Mucosa of stomach (tissue), 1 donor: ENCODE measurements around the gene KIRREL3.

ENCODE experiments used
- H3K27me3 ChIP-seq: one replicate; pipeline ENCODE4 v1.7.0; 2013; ENCODE audit warnings: mild to moderate bottlenecking, low read length; ENCODE audit not compliant: control insufficient read depth, insufficient read depth
- H3K36me3 ChIP-seq: one replicate; pipeline ENCODE4 v1.7.0; 2013; ENCODE audit warnings: low read length; ENCODE audit not compliant: control insufficient read depth, insufficient read depth
- H3K4me1 ChIP-seq: one replicate; pipeline ENCODE4 v1.7.0; 2013; ENCODE audit warnings: mild to moderate bottlenecking, low read length; ENCODE audit not compliant: control insufficient read depth, insufficient read depth
- H3K4me3 ChIP-seq: one replicate; pipeline ENCODE4 v1.7.0; 2013; ENCODE audit warnings: low read length
- H3K9ac ChIP-seq: one replicate; pipeline ENCODE4 v1.7.0; 2013; ENCODE audit warnings: mild to moderate bottlenecking, low read length, moderate library complexity
- H3K9me3 ChIP-seq: one replicate; pipeline ENCODE4 v1.7.0; 2013; ENCODE audit warnings: mild to moderate bottlenecking, low read length, moderate library complexity; ENCODE audit not compliant: control insufficient read depth
- donor health status: Pancreatic carcinoma.

The KIRREL3 gene

DNA sequence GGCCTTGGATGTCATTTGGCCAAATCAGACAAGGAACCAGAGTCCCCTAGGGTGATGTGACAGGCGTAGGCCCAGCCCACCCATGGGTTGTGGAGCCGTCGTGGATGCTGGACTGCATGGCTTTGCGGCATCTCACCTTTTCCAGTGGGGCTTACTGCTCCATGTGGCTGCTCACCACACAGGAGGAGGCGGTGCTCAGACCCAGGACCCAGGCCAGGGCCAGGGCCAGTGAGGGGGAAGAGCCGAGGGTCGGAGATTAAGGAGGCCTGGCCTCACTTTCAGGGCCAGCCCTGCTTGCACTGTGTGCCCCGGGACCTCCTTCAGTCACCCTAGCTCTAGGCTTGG lies 539.5 kb downstream of the KIRREL3 start:
- H3K27me3 ChIP-seq, result peaks cover 7% of the 10 kb centered on the region
- no peak overlapping the region for H3K4me3 ChIP-seq

DNA sequence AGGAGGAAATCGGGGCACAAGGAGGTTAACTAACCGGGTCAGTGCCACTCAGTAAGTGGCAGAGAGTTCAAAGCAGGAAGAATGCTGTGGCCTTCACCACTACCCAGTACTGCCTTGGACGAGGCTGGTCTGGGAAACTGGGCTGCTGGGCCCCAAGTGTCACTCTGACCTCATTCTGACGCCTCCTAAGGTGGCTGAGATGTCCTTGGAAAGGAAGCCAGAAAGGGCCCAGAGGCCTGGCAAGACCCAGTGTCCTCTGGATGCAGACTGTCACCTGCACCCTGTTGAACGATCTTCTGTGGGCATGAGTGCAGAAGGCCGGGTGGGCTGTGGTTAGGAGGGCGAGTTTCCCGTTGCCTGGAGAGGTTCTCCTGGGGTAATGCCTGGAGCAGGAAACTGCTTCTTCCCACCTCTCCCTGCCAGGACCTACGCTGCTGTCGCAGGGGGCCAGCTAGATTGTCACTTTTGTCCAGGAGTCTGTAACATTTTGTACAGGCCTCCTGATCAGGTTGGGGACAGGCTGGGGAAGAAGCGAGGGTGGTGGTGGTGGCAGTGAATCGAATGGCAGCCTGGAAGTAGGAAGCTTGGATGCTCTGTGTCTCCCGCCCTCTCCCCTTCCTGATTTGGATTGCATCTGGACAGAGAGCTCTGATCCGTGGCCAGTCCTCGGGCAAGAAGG lies 540.0 kb downstream of the KIRREL3 start:
- peaks cover 5% of the 10 kb centered on the region for H3K4me1 ChIP-seq
- H3K27me3 ChIP-seq, result peaks cover 4% of the 10 kb centered on the region
- no peak overlapping the region for H3K9ac ChIP-seq
- H3K36me3 ChIP-seq, result no peaks in the 10 kb centered on the region
- no peaks in the 10 kb centered on the region for H3K9me3 ChIP-seq
- no peak overlapping the region for H3K4me3 ChIP-seq

More for the DNA sequence above, 539.5 kb downstream of the KIRREL3 start:
- Histone ChIP-seq H3K9ac (no peak overlapping the region), H3K9me3 (no peaks in the 10 kb centered on the region), H3K36me3 (no peaks in the 10 kb centered on the region), H3K4me1 (peaks cover 9% of the 10 kb centered on the region)

DNA sequence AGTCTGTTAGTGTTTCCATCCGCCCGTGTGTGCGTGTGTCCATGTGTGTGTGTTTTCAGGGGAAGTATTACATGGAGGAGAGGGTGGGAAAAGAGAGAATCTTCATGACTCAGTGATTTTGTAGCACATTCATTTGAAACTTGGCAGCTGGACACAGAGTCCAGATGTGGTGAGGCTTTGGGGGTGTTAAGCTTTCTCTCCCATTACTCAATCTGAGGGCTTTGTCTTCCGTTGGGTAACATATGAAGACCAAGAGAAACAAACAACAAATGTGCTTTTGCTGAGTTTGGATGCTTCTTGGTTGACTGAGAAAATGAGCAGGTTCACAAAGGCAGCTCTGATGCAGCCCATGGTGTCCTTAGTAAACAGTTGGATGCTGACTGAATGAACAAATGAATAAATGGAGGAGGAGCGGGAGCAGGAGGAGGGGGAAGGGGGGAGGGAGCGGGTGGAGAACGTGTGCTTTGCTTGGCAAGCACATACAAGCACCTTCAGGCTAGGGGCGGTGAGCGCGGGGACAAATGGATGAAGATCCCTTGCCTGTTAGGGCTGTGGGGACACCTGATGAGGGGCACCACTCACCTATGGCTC lies 540.8 kb downstream of the KIRREL3 start:
- Histone ChIP-seq H3K9ac (no peak overlapping the region), H3K4me3 (no peak overlapping the region), H3K27me3 (no peaks in the 10 kb centered on the region), H3K9me3 (no peaks in the 10 kb centered on the region), H3K36me3 (no peaks in the 10 kb centered on the region), H3K4me1 (no peaks in the 10 kb centered on the region)

DNA sequence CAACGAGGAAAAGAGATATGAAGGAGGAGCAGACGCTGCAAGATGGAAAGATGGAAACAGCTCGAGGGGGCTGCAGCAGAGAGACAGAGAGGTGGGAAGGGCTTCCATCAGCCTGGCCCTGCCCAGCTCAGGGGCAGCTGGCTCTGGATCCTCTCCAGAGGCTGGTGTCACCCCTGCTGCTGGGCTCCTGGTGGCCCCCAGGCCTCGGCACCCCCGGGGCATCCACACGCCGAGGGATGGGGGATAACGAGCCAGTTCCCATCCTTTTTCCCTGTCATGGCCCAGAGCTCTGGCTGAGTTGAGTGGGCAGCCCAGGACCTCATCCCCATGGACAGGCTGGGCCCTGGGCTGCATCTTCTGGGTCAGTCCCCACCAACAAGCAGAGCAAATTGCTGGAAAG lies 542.8 kb downstream of the KIRREL3 start:
- H3K4me3 ChIP-seq, result no peak overlapping the region
- no peak overlapping the region for H3K9ac ChIP-seq
- H3K36me3 ChIP-seq, result no peaks in the 10 kb centered on the region
- H3K4me1 ChIP-seq, result no peaks in the 10 kb centered on the region
- H3K9me3 ChIP-seq, result no peaks in the 10 kb centered on the region
- H3K27me3 ChIP-seq, result peaks cover 9% of the 10 kb centered on the region

DNA sequence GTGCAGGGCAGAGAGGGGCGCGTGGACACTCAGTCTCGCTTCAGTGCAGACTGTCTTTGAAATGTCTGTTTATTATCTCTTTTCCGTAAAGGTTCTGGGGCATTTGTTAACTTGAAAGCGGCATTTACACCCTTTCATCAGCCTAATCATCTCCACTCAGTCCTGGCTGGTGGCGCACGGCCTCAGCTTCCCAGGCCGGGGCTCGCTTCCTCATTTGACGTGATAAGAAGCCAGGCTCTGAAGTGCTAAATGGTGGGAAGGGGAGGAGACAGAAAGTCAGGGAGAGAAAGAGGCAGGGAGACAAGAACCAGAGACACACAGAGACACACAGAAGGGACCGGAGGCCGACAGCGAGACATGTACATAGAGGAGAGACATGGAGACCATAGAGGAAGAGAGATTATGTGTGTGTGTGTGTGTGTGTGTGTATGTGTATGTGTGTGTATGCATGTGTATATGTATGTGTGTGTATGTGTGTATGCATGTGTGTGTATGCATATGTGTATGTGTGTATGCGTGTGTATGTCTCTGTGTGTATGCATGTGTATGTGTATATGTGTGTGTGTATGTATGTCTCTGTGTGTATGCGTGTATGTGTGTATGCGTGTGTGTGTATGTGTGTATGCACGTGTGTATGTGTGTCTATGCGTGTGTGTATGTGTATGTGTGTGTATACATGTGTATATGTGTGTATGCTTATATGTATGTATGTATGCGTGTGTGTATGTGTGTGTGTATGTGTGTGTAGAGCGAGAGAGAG lies 543.6 kb downstream of the KIRREL3 start:
- Histone ChIP-seq H3K4me3 (no peak overlapping the region), H3K9me3 (no peaks in the 10 kb centered on the region), H3K36me3 (no peaks in the 10 kb centered on the region), H3K4me1 (peaks cover 5% of the 10 kb centered on the region), H3K27me3 (peaks cover 17% of the 10 kb centered on the region), H3K9ac (no peak overlapping the region)

DNA sequence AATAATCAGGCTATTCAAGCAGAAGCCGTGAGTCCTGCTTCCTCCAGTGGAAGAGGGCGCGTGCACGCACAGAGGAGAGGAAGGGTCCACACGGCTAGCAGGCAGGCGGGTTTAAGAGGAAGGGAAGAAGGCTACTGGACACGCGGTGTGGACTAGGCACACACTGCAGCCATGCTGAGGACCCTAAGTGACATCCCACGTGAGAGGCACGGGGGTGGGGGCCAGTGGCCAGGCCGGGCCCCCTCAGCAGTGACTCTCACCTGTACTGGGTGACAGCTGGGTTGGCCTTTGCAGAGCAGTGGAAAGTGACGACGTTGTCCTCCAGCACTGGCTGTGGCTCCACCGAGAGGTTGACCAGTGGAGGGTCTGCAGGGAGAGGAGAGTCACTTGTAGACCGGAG lies 544.5 kb downstream of the KIRREL3 start:
- H3K4me3 ChIP-seq, result no peak overlapping the region
- H3K9ac ChIP-seq, result no peak overlapping the region
- no peaks in the 10 kb centered on the region for H3K9me3 ChIP-seq
- peaks cover 5% of the 10 kb centered on the region for H3K4me1 ChIP-seq
- peaks cover 17% of the 10 kb centered on the region for H3K27me3 ChIP-seq
- no peaks in the 10 kb centered on the region for H3K36me3 ChIP-seq

DNA sequence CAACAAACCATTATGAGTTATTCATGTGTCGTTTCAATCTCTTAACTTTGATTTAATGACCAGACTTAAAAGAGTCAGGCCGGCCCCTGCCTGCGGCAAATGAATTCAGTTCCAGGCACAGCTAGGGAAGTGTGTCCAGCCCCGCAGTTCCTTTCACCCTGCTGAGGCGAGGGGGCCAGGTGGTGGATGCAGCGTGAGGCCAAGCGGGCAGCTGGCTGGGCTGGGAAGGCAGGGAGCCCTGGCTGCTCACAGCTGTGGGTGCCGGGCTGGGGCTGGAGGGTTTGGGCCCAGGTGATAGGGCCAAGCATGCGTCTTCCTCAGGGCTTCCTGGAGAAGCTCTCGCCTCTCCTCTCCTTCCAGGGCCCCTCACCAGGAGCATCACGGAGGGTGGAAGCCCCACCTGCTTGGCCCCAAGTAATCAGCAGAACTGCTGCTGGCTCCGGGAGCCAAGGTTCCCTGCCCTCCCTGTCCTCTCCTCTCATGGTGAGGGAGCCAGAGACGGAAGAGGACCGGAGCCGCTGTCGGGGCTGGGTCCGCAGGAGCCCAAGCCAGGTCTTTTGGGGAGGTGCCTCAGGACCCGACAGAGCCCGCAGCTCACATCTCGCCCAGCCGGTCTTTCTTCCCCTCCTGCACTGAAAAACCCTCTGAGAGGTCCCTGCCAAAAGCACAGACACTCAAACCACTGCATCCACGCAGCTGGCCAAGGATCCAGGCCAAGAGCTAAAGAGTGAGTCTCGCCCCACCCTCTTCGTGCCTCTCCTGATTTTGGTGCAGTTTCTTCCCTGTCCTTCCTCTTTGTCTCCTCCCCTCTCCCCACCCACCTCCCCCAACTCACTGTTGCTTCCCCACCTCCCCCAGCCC lies 548.1 kb downstream of the KIRREL3 start:
- peaks cover 17% of the 10 kb centered on the region for H3K27me3 ChIP-seq
- peaks cover 5% of the 10 kb centered on the region for H3K4me1 ChIP-seq
- no peaks in the 10 kb centered on the region for H3K36me3 ChIP-seq
- H3K9ac ChIP-seq, result no peak overlapping the region
- no peak overlapping the region for H3K4me3 ChIP-seq
- no peaks in the 10 kb centered on the region for H3K9me3 ChIP-seq

DNA sequence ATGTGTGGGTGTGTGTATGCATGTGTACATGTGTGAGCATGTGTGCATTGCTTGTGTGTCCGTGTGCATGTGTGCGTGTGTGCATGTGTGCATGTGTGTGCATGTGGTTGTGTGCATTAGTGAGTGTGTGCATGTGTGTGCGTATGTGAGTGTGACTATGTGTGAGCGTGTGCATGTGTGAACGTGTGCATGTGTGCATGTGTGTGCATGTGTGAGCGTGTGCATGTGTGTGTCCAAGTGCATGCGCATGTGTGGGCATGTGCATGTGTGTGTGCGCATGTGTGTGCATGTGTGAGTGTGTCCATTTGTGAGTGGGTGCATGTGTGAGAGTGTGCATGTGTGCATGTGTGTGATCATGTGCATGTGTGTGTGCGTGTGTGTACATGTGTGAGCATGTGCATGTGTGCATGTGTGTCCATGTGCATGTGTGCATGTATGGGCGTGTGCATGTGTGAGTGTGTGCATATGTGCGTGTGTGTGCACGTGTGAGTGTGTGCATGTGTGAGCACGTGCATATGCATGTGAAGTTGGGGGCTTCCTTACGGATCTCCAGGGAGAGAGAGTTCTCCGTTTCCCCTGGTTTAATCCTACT lies 549.3 kb downstream of the KIRREL3 start:
- Histone ChIP-seq H3K27me3 (peaks cover 17% of the 10 kb centered on the region), H3K9me3 (no peaks in the 10 kb centered on the region), H3K36me3 (no peaks in the 10 kb centered on the region), H3K4me1 (peaks cover 5% of the 10 kb centered on the region), H3K4me3 (no peak overlapping the region), H3K9ac (no peak overlapping the region)

DNA sequence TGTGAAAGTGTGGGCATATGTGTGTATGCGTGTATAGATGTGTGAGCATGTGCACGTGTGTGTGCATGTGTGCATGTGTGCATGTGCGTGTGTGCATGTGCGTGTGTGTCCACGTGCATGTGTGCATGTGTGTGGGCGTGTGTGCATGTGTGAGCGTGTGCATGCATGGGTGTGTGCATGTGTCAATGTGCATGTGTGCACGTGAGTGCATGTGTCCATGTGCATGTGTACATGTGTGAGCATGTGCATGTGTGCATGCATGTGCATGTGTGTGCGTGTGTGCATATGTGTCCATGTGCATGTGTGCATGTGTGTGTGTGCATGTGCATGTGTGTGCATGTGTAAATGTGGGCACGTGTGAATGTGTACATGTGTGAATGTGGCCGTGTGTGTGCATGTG lies 549.8 kb downstream of the KIRREL3 start:
- no peak overlapping the region for H3K9ac ChIP-seq
- no peaks in the 10 kb centered on the region for H3K9me3 ChIP-seq
- H3K4me3 ChIP-seq, result no peak overlapping the region
- peaks cover 5% of the 10 kb centered on the region for H3K4me1 ChIP-seq
- no peaks in the 10 kb centered on the region for H3K36me3 ChIP-seq
- H3K27me3 ChIP-seq, result peaks cover 17% of the 10 kb centered on the region

DNA sequence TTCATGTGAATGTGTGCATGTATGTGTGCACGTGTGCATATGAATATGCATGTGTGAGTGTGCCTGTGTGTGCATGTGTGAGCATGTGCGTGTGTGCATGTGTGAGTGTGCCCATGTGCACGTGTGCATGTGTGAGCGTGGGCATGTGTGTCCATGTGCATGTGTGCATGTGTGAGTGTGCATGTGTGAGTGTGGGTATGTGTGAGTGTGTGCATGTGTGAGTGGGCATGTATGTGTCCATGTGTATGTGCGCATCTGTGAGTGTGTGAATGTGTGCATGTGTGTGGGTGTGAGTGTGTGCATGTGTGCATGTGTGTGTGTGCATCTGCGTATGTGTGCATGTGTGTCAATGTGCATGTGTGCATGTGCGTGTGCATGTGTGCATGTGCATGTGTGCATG lies 550.4 kb downstream of the KIRREL3 start:
- Histone ChIP-seq H3K4me1 (peaks cover 5% of the 10 kb centered on the region), H3K36me3 (no peaks in the 10 kb centered on the region), H3K4me3 (no peak overlapping the region), H3K9ac (no peak overlapping the region), H3K27me3 (peaks cover 17% of the 10 kb centered on the region), H3K9me3 (no peaks in the 10 kb centered on the region)

DNA sequence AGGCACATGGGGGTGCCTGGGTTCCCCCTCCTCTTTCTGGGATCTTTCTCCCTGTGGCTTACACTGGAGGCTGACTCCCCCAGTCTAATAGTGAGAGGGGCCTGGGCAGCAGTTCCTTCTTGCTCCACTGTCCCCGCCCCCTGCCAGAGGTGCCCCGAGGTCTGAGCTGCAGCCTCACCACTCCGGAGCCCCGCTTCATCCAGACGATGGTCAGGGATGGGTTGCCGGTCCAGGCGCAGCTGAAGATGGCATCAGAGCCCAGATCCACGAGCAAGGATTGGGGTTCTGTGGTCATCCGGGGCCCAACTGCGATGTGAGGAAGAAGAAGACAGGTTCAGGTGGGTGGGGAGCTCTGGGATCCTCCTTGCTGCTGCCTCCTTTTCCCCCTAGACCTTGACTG lies 554.0 kb downstream of the KIRREL3 start:
- Histone ChIP-seq H3K27me3 (no peaks in the 10 kb centered on the region), H3K9ac (no peak overlapping the region), H3K36me3 (no peaks in the 10 kb centered on the region), H3K4me1 (no peaks in the 10 kb centered on the region), H3K9me3 (no peaks in the 10 kb centered on the region), H3K4me3 (no peak overlapping the region)
